ENCODE data around the gene RASGRP1. TPM values are rescaled to one million over a fixed set of nuclear protein-coding genes. Genes with fewer than 3 reads are reported as not detected.

Gene RASGRP1
- total RNA-seq, 1 experiment from 2014 or later = 0.39 TPM

DNA sequence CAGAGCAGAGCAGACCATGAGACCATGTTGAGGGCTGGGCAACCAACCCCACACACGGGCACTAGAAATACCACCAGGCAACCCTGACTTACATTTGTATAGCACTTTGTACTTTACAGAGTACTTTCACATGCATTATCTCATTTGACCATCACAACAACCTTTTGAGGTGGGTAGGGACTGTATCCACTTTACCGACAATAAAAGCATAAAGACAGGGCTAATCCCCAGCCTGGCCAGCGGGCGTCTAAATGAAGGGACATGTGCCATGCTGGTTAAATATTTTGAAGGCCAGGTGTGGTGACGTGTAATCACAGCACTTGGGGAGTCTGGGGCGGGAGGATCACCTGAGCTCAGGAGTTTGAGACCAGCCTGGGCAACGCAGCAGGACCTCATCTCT is 23.6 kb downstream of the RASGRP1 start:
- Histone ChIP-seq H3K9me3 (ENCODE audit: insufficient read depth, low read depth) (no peaks in the 10 kb centered on the region), H3K79me2 (ENCODE audit: low read depth) (no peaks in the 10 kb centered on the region), H4K20me1 (ENCODE audit: insufficient read depth) (no peaks in the 10 kb centered on the region), H2AFZ (no peak overlapping the region), H3K4me1 (replicated peaks; ENCODE audit: insufficient read depth) (no peaks in the 10 kb centered on the region), H3K27ac (no peak overlapping the region), H3K9me2 (ENCODE audit: insufficient read depth) (no peaks in the 10 kb centered on the region), H3F3A (ENCODE audit: insufficient read depth, low read depth) (no peaks in the 10 kb centered on the region), H3K4me3 (no peak overlapping the region), H3K27me3 (ENCODE audit: insufficient read depth, low read depth) (no peaks in the 10 kb centered on the region), H3K4me2 (no peak overlapping the region), H3K36me3 (ENCODE audit: low read depth) (no peaks in the 10 kb centered on the region)
- BruUV-seq (replicated peaks) = no TSS peak
- TF ChIP-seq, protein P1, sequence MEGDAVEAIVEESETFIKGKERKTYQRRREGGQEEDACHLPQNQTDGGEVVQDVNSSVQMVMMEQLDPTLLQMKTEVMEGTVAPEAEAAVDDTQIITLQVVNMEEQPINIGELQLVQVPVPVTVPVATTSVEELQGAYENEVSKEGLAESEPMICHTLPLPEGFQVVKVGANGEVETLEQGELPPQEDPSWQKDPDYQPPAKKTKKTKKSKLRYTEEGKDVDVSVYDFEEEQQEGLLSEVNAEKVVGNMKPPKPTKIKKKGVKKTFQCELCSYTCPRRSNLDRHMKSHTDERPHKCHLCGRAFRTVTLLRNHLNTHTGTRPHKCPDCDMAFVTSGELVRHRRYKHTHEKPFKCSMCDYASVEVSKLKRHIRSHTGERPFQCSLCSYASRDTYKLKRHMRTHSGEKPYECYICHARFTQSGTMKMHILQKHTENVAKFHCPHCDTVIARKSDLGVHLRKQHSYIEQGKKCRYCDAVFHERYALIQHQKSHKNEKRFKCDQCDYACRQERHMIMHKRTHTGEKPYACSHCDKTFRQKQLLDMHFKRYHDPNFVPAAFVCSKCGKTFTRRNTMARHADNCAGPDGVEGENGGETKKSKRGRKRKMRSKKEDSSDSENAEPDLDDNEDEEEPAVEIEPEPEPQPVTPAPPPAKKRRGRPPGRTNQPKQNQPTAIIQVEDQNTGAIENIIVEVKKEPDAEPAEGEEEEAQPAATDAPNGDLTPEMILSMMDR (conservative IDR thresholded peaks at IDR 0.05) = no peak
- no peak for TF ChIP-seq EZH2 (IDR thresholded peaks at IDR 0.05; ENCODE audit: low read depth)
- intact Hi-C loops (cut with micrococcal nuclease; ENCODE audit: unreplicated experiment) = no loop called here
- CTCF ChIA-PET = no interaction called here
- POLR2A ChIA-PET (ENCODE audit: unreplicated experiment) = no interaction called here
- DNase-seq = no peak

DNA sequence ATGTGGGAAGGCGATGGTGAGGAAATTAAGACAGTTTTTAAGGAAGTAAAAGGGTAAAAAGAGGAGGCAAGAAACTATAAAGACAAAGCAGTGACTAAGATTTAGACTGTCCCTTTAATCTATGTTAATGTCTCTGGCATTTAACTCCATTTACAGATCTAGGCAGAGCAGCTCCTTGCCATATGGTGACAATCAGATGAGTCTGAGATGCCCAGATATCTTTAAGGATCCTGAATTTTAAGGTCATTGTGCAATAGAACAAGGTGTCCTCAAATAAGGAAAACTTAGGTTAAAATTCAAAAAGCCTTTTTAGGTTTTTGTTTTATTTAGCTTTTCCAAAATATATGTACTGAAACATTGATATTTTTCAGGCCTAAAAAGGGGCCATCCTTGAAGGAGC is 24.1 kb downstream of the RASGRP1 start:
- TF ChIP-seq, protein P1 (conservative IDR thresholded peaks at IDR 0.05) = no peak
- TF ChIP-seq EZH2 (IDR thresholded peaks at IDR 0.05; ENCODE audit: low read depth) = no peak
- CTCF ChIA-PET = no interaction called here

DNA sequence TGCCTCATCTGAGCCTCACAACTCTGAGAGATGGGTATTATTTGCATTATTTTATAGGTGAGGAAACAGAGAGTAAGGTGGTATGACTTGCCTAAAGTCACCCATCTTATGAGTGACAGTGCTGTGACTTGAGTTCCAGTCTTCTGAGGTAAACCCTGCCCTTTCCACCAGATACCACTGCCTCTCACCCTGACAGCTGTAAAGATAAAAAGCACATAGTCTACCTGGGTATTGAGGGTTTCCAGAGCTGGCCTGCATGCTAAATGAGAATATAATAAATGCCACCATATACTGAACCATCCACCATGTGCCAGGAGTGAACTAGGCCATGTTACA is 25.6 kb downstream of the RASGRP1 start:
- H3K27me3 ChIP-seq (ENCODE audit: insufficient read depth, low read depth) = no peaks in the 10 kb centered on the region
- DNase-seq = no peak
- H3K36me3 ChIP-seq (ENCODE audit: low read depth) = no peaks in the 10 kb centered on the region
- H3K4me3 ChIP-seq = no peak overlapping the region
- H3K27ac ChIP-seq = no peak overlapping the region
- no peaks in the 10 kb centered on the region for H3K4me1 ChIP-seq (replicated peaks; ENCODE audit: insufficient read depth)
- no peaks in the 10 kb centered on the region for H3F3A ChIP-seq (ENCODE audit: insufficient read depth, low read depth)
- no peaks in the 10 kb centered on the region for H3K9me3 ChIP-seq (ENCODE audit: insufficient read depth, low read depth)
- H4K20me1 ChIP-seq (ENCODE audit: insufficient read depth) = no peaks in the 10 kb centered on the region
- no peaks in the 10 kb centered on the region for H3K79me2 ChIP-seq (ENCODE audit: low read depth)
- TF ChIP-seq EZH2 (IDR thresholded peaks at IDR 0.05; ENCODE audit: low read depth) = no peak
- TF ChIP-seq, protein P1 (conservative IDR thresholded peaks at IDR 0.05) = no peak
- BruUV-seq (replicated peaks) = no TSS peak
- H3K9me2 ChIP-seq (ENCODE audit: insufficient read depth) = no peaks in the 10 kb centered on the region
- H3K4me2 ChIP-seq = no peak overlapping the region
- H2AFZ ChIP-seq = no peak overlapping the region
- POLR2A ChIA-PET (ENCODE audit: unreplicated experiment) = no interaction called here
- CTCF ChIA-PET = no interaction called here
- intact Hi-C loops (cut with micrococcal nuclease; ENCODE audit: unreplicated experiment) = no loop called here

More for the DNA sequence above, 24.1 kb downstream of the RASGRP1 start:
- Histone ChIP-seq H3K9me2 (ENCODE audit: insufficient read depth) (no peaks in the 10 kb centered on the region), H3K79me2 (ENCODE audit: low read depth) (no peaks in the 10 kb centered on the region), H3K27me3 (ENCODE audit: insufficient read depth, low read depth) (no peaks in the 10 kb centered on the region), H3K36me3 (ENCODE audit: low read depth) (no peaks in the 10 kb centered on the region), H3K4me1 (replicated peaks; ENCODE audit: insufficient read depth) (no peaks in the 10 kb centered on the region), H3K4me3 (no peak overlapping the region), H2AFZ (no peak overlapping the region), H3K4me2 (no peak overlapping the region), H4K20me1 (ENCODE audit: insufficient read depth) (no peaks in the 10 kb centered on the region), H3K9me3 (ENCODE audit: insufficient read depth, low read depth) (no peaks in the 10 kb centered on the region), H3K27ac (no peak overlapping the region), H3F3A (ENCODE audit: insufficient read depth, low read depth) (no peaks in the 10 kb centered on the region)
- intact Hi-C loops (cut with micrococcal nuclease; ENCODE audit: unreplicated experiment) = no loop called here
- DNase-seq = no peak
- no TSS peak for BruUV-seq (replicated peaks)
- POLR2A ChIA-PET (ENCODE audit: unreplicated experiment) = no interaction called here

All from PC-9 (cell line).